HUES48 (cell line): ENCODE measurements around the gene THSD4.

Source experiments
- H3K27ac ChIP-seq: one replicate; pipeline ENCODE4 v1.7.0; 2013; ENCODE audit warnings: low read depth, low read length, inconsistent platforms
- H3K27me3 ChIP-seq: 2 replicates; pipeline ENCODE4 v1.6.1; 2013; ENCODE audit warnings: mild to moderate bottlenecking, low read length; ENCODE audit not compliant: control insufficient read depth, insufficient read depth
- H3K36me3 ChIP-seq: 2 replicates; pipeline ENCODE4 v1.6.1; 2013; ENCODE audit warnings: low read length; ENCODE audit not compliant: control insufficient read depth, insufficient read depth
- H3K4me1 ChIP-seq: 2 replicates; pipeline ENCODE4 v1.6.1; 2013; ENCODE audit warnings: mild to moderate bottlenecking, low read length; ENCODE audit not compliant: control insufficient read depth, insufficient read depth
- H3K4me3 ChIP-seq: 2 replicates; pipeline ENCODE4 v1.5.1; 2013; ENCODE audit warnings: mild to moderate bottlenecking, low read depth, low read length
- H3K9ac ChIP-seq: 2 replicates; pipeline ENCODE4 v1.6.1; 2013; ENCODE audit warnings: mild to moderate bottlenecking, low read depth, low read length, moderate library complexity
- H3K9me3 ChIP-seq: 2 replicates; pipeline ENCODE4 v1.6.1; 2013; ENCODE audit warnings: low read length; ENCODE audit not compliant: control insufficient read depth, insufficient read depth

Gene THSD4

DNA sequence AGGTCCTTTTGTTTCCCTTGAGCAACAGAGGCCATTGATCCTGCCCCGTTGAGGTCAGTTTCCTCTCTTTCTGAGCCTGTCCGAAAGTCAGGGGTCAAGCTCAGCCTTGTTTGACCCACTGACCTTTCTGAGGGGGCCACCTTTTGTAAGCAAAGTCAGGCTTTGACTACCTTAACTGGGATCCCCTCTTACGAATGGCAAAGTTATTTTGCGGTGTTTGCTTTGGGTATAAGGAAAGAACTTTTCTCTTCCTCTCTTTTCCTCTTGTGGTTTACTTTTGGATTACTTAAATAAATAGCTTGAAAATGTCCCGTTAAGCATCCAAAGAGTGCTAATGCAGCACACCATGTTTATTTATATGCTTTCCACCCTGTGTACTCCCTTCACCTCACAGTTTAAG lies 340.6 kb downstream of the THSD4 start:
- H3K4me1 ChIP-seq: 0 out of 2 replicates have a peak, but pooled peaks cover 3% of the 10 kb centered on the region
- no peak overlapping the region for H3K27ac ChIP-seq
- H3K9me3 ChIP-seq: no peaks in the 10 kb centered on the region
- no peak overlapping the region for H3K9ac ChIP-seq
- H3K36me3 ChIP-seq: no peaks in the 10 kb centered on the region
- H3K4me3 ChIP-seq: no peak overlapping the region
- no peaks in the 10 kb centered on the region for H3K27me3 ChIP-seq

- H3K27ac ChIP-seq: no peak overlapping the region
- no peak overlapping the region for H3K4me3 ChIP-seq
- H3K27me3 ChIP-seq: no peaks in the 10 kb centered on the region
- no peak overlapping the region for H3K9ac ChIP-seq
- no peaks in the 10 kb centered on the region for H3K36me3 ChIP-seq
- H3K4me1 ChIP-seq: 0 out of 2 replicates have a peak, but pooled peaks cover 3% of the 10 kb centered on the region
- H3K9me3 ChIP-seq: no peaks in the 10 kb centered on the region
These were observed 341.1 kb downstream of the THSD4 start for GRCh38 chr15:71456362-71456761.

DNA sequence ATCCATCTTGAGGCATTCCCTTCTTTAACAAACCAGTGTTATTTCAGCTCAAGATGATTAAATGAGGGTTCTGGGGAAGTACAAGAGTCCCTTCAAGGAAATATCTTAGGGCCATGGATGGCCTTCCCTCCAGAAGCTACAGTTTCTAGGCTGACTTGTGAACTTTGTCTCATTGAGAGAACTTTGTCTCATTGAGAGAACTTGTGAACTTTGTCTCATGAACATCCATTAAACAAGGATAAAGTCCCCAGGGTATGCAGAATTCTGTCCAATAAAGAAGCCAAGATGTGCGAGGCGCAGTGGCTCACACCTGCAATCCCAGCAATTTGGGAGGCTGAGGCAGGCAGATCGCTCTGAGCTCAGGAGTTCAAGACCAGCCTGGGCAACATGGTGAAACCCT lies 341.5 kb downstream of the THSD4 start:
- H3K4me1 ChIP-seq: 0 out of 2 replicates have a peak, but pooled peaks cover 3% of the 10 kb centered on the region
- H3K9me3 ChIP-seq: no peaks in the 10 kb centered on the region
- no peak overlapping the region for H3K9ac ChIP-seq
- no peaks in the 10 kb centered on the region for H3K36me3 ChIP-seq
- no peak overlapping the region for H3K27ac ChIP-seq
- H3K4me3 ChIP-seq: no peak overlapping the region
- no peaks in the 10 kb centered on the region for H3K27me3 ChIP-seq

GRCh38 chr15:71458089-71458660 lies 342.9 kb downstream of the THSD4 start:
- H3K27me3 ChIP-seq: no peaks in the 10 kb centered on the region
- 0 out of 2 replicates have a peak, but pooled peaks cover 3% of the 10 kb centered on the region for H3K4me1 ChIP-seq
- H3K27ac ChIP-seq: no peak overlapping the region
- no peak overlapping the region for H3K9ac ChIP-seq
- no peaks in the 10 kb centered on the region for H3K36me3 ChIP-seq
- no peak overlapping the region for H3K4me3 ChIP-seq
- no peaks in the 10 kb centered on the region for H3K9me3 ChIP-seq

GRCh38 chr15:71461748-71462147 lies 346.5 kb downstream of the THSD4 start:
- Histone ChIP-seq H3K27me3 (no peaks in the 10 kb centered on the region), H3K27ac (no peak overlapping the region), H3K4me3 (no peak overlapping the region), H3K9me3 (no peaks in the 10 kb centered on the region), H3K36me3 (no peaks in the 10 kb centered on the region), H3K9ac (no peak overlapping the region), H3K4me1 (peaks cover 14% of the 10 kb centered on the region)

DNA sequence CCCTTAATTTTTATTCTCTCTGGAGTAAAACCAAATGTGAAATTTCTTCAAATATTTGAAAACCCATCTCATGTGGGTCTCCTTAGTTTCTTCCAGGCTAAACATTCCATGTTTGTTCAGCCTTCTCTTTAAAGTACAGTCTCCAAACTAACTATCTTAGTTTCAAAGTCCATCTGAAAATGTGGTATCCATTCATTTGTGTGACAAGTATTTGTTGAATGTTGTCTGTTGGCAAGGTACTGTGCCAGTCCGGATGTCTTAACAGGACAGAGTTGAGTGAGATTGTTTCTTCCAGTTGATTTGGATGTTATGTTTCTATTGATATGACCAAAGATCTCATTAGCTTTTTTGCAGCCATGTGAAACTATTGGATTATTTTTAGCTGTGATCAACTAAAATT lies 347.4 kb downstream of the THSD4 start:
- Histone ChIP-seq H3K27me3 (no peaks in the 10 kb centered on the region), H3K27ac (no peak overlapping the region), H3K4me1 (peaks cover 14% of the 10 kb centered on the region), H3K36me3 (no peaks in the 10 kb centered on the region), H3K9me3 (no peaks in the 10 kb centered on the region), H3K4me3 (no peak overlapping the region), H3K9ac (no peak overlapping the region)

DNA sequence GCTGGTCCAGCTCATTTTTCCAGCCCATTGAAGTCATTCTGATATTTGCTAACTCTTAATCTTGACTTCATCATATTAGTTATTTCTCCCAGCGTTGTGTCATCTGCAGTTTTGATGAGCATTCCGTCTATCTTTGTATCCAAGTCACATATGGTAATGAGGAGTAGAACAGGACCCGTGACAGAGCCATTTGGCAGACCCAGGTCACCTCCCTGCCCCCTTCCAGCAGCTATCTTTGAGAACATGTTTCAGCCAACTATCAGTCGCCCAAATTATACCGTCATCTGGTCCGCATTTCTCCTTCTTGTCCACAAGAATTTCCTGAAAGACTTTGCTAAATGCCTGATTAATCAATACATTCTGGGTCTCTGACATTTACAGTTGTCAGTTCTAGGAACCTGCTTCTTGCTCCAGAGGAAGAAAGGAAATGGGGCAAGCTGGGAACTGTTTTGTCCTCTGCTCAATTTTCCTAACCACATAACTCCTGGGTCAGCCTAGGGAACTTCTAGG lies 347.9 kb downstream of the THSD4 start:
- Histone ChIP-seq H3K9ac (no peak overlapping the region), H3K4me1 (peaks cover 14% of the 10 kb centered on the region), H3K27ac (no peak overlapping the region), H3K9me3 (no peaks in the 10 kb centered on the region), H3K36me3 (no peaks in the 10 kb centered on the region), H3K4me3 (no peak overlapping the region), H3K27me3 (no peaks in the 10 kb centered on the region)

DNA sequence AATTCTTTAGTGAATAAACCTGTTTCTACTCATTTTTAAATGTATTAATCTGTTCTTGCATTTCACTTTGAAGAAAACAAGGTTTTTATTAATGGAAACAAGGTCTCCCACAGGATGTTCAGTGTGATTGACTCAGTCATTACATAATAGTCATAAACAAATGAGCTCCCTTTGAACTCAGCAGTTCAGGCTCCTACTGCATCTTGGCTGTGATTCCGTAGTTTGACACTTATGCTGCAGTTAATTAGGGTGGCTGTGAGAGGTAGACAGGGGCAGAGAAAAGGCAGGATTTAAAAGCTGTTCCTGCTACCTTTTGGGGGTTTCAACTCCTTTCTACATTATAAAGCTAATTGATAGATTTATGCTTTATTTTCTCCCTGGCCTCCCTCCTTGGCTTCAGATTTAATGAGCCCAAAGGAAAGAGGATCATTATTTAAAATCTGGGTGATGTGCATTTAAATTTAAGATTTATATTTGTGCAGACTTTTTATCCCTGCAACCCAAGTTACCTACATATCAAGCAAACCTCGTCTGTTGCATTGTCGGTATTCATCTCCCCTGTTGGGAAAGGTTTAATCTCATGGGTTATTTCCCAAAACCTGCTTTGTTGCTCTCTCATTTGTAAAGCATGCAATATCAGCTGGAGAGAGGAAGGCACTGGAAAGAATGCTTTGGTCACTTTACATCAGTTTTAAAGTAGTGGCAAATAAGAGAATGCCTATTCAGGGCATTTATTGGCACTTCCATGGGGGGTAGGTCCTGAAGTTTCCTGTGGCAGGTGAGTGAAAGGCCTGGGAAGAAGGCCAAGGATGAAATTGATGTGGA lies 350.1 kb downstream of the THSD4 start:
- Histone ChIP-seq H3K4me3 (no peak overlapping the region), H3K4me1 (peaks cover 14% of the 10 kb centered on the region), H3K27me3 (no peaks in the 10 kb centered on the region), H3K27ac (peak overlapping the region; percentile 31), H3K9me3 (no peaks in the 10 kb centered on the region), H3K36me3 (no peaks in the 10 kb centered on the region), H3K9ac (no peak overlapping the region)

DNA sequence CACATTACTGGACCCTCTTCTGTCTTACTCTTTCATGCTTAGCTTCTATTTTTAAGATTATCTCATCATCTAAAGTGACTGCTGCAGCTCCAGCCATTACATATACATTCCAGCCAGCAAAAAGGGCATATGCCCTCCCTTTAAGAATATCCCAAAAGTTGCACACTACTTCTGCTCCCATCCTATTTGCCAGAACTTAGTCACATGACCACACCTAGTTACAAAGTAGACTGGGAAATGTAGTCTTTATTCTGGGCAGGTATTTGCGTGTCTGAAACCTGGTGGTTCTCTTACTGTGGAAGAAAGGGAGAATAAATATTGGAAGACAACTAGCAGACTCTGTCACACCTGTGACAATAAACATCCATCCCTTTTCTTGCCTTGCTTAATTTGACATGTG lies 353.4 kb downstream of the THSD4 start:
- Histone ChIP-seq H3K27me3 (no peaks in the 10 kb centered on the region), H3K27ac (no peak overlapping the region), H3K9me3 (no peaks in the 10 kb centered on the region), H3K4me1 (peaks cover 14% of the 10 kb centered on the region), H3K9ac (no peak overlapping the region), H3K36me3 (no peaks in the 10 kb centered on the region), H3K4me3 (no peak overlapping the region)

DNA sequence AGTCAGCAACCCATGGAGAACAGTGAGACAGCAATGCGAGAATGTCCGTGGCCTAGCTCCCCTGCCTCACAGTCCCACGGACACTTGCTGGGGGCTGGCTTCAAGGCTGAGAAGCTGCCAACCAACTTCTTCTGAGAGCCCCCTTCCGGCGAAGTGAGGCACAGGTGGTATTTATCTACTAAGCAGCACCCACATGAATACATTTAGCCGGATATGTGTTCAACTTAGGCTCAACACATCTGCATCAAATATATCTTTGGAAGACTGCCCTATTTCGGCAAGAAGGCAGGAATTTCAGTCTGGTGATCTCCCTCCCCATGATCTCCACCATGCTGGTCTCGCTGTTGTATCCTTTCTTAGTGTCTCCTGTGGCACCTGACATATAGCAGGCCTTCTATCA lies 354.1 kb downstream of the THSD4 start:
- Histone ChIP-seq H3K27me3 (no peaks in the 10 kb centered on the region), H3K9me3 (no peaks in the 10 kb centered on the region), H3K36me3 (no peaks in the 10 kb centered on the region), H3K4me3 (no peak overlapping the region), H3K9ac (no peak overlapping the region), H3K4me1 (peaks cover 14% of the 10 kb centered on the region), H3K27ac (no peak overlapping the region)

GRCh38 chr15:71471347-71471746 lies 356.1 kb downstream of the THSD4 start:
- Histone ChIP-seq H3K4me1 (no peaks in the 10 kb centered on the region), H3K27me3 (no peaks in the 10 kb centered on the region), H3K4me3 (no peak overlapping the region), H3K27ac (no peak overlapping the region), H3K9ac (no peak overlapping the region), H3K36me3 (no peaks in the 10 kb centered on the region), H3K9me3 (no peaks in the 10 kb centered on the region)
